ENCODE data around the gene TRAP1.

DNA sequence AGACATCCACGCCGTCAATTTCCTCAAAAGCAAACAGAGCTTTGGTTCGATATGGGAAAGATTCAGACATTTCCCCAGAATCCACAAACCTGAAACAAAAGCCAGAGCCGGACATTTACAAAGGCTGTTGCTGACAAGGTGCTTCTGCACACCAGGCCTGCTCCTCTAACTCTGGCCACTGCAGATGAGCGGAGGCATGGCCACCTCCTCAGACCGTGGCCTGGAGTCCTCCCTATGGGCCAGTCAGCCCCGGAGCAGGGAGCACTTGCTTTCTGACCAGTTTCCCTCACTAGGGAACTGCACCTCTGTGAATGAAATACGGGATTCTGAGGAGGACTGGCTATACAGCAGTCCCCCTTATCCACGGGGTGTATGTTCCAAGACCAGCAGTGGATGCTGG is 22.3 kb upstream of the TRAP1 start:
- TF ChIP-seq, protein P1, sequence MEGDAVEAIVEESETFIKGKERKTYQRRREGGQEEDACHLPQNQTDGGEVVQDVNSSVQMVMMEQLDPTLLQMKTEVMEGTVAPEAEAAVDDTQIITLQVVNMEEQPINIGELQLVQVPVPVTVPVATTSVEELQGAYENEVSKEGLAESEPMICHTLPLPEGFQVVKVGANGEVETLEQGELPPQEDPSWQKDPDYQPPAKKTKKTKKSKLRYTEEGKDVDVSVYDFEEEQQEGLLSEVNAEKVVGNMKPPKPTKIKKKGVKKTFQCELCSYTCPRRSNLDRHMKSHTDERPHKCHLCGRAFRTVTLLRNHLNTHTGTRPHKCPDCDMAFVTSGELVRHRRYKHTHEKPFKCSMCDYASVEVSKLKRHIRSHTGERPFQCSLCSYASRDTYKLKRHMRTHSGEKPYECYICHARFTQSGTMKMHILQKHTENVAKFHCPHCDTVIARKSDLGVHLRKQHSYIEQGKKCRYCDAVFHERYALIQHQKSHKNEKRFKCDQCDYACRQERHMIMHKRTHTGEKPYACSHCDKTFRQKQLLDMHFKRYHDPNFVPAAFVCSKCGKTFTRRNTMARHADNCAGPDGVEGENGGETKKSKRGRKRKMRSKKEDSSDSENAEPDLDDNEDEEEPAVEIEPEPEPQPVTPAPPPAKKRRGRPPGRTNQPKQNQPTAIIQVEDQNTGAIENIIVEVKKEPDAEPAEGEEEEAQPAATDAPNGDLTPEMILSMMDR (IDR thresholded peaks at IDR 0.05; ENCODE audit: insufficient read depth, low read length, poor library complexity, severe bottlenecking), result no peak
- no peak for TF ChIP-seq EZH2phosphoT487 (conservative IDR thresholded peaks at IDR 0.05; ENCODE audit: low read length)
